PC-3 (cell line): Measurements from ENCODE around the gene KPNA2. TPM values are rescaled to one million over a fixed set of nuclear protein-coding genes. Genes with fewer than 3 reads are reported as not detected.
"Not testable (repeated sequence)": the region's sequence is repeated elsewhere in the genome, so short reads cannot be mapped to it uniquely, and the experiment has no call there.

Experiments
- ATAC-seq: fragments of 200-7000 bp; cut with Tn5 transposase; 2 replicates; pipeline ENCODE4 v1.9.1; 2020; ENCODE audit warnings: mild to moderate bottlenecking, moderate library complexity
- BruUV-seq: library from RNA; stranded (reverse); fragments of 400-500 nt; replicated peaks from 2 replicates; lab custom pipeline; 2021; lab: Mats Ljungman, UMichigan
- CTCF ChIA-PET: fragments of 300-600 bp; sonication (Branson Sonifier 250); formaldehyde crosslinking; loops from one replicate; lab custom pipeline; 2022; ENCODE audit warnings: antibody characterized with exemption; lab: Charles Lee
- POLR2A ChIA-PET: fragments of 300-600 bp; sonication (Branson Sonifier 250); formaldehyde crosslinking; loops from one replicate; lab custom pipeline; 2022; ENCODE audit warnings: antibody characterized with exemption; ENCODE audit not compliant: unreplicated experiment; lab: Charles Lee
- DNase-seq: peaks from one replicate; pipeline ENCODE4 v3.0.0-alpha.2; 2015
- H2AFZ ChIP-seq: fragments of 300-600 bp; sonication (generic); 2 replicates; pipeline ENCODE4 v1.6.0; 2016; ENCODE audit warnings: antibody characterized with exemption, low read length
- H3F3A ChIP-seq: fragments of 300-600 bp; sonication (generic); one replicate; pipeline ENCODE4 v1.6.0; 2017; ENCODE audit warnings: antibody characterized with exemption, low read length, control low read depth, mild to moderate bottlenecking; ENCODE audit not compliant: unreplicated experiment
- H3K27ac ChIP-seq: fragments of 300-600 bp; sonication (generic); 2 replicates; pipeline ENCODE4 v1.5.1; 2016; ENCODE audit warnings: mild to moderate bottlenecking, low read length
- H3K27me3 ChIP-seq: fragments of 300-600 bp; sonication (generic); 2 replicates; pipeline ENCODE4 v1.6.1; 2016; ENCODE audit warnings: low read length, mixed read lengths
- H3K36me3 ChIP-seq: fragments of 300-600 bp; sonication (generic); 2 replicates; pipeline ENCODE4 v1.6.1; 2016; ENCODE audit warnings: low read depth, mixed run types, low read length, mixed read lengths
- H3K4me1 ChIP-seq: fragments of 300-600 bp; sonication (generic); 2 replicates; pipeline ENCODE4 v1.5.1; 2016; ENCODE audit warnings: low read length; ENCODE audit not compliant: insufficient read depth
- H3K4me2 ChIP-seq: fragments of 300-600 bp; sonication (generic); 2 replicates; pipeline ENCODE4 v1.6.0; 2016; ENCODE audit warnings: low read length
- H3K4me3 ChIP-seq: fragments of 300-600 bp; sonication (generic); 2 replicates; pipeline ENCODE4 v1.5.1; 2016; ENCODE audit warnings: mild to moderate bottlenecking, low read length, mixed read lengths
- H3K79me2 ChIP-seq: fragments of 300-600 bp; sonication (generic); 2 replicates; pipeline ENCODE4 v1.6.1; 2017; ENCODE audit warnings: low read length, mixed read lengths
- H3K9ac ChIP-seq: fragments of 300-600 bp; sonication (generic); 2 replicates; pipeline ENCODE4 v1.6.0; 2016; ENCODE audit warnings: mild to moderate bottlenecking, low read length
- H3K9me2 ChIP-seq: fragments of 300-600 bp; sonication (generic); replicated peaks from 2 replicates; pipeline ENCODE4 v1.6.1; 2016; ENCODE audit warnings: mixed run types, low read length, mixed read lengths
- H3K9me3 ChIP-seq: fragments of 300-600 bp; sonication (generic); 2 replicates; pipeline ENCODE4 v1.6.1; 2016; ENCODE audit warnings: low read length, mixed read lengths
- H4K20me1 ChIP-seq: fragments of 300-600 bp; sonication (generic); 2 replicates; pipeline ENCODE4 v1.6.1; 2016; ENCODE audit warnings: low read length, mixed read lengths
- EZH2 ChIP-seq: fragments of 300-600 bp; sonication (generic); IDR thresholded peaks from one replicate; pipeline ENCODE4 v1.6.1; 2017; ENCODE audit warnings: antibody characterized with exemption, mild to moderate bottlenecking, low read length; ENCODE audit not compliant: unreplicated experiment
- EZH2phosphoT487 ChIP-seq: fragments of 300-600 bp; sonication (generic); IDR thresholded peaks from 2 replicates; pipeline ENCODE4 v1.6.1; 2018; ENCODE audit warnings: mild to moderate bottlenecking, antibody characterized with exemption, low read length, borderline replicate concordance
- intact Hi-C: fragments of 100-400 bp; cut with micrococcal nuclease; formaldehyde crosslinking; loops from 2 replicates; pipeline ENCODE4 v1.9.0; 2023
- total RNA-seq: library from RNA; depleted of rRNA; stranded (reverse); fragments of >200 nt; gene quantifications from 2 replicates; pipeline ENCODE4 v1.2.3, GENCODE V29; 2014
- TF ChIP-seq, protein P1 (sequence below): fragments of 300-600 bp; sonication (generic); conservative IDR thresholded peaks from 2 replicates; pipeline ENCODE4 v1.5.1; 2017; ENCODE audit warnings: antibody characterized with exemption, low read depth, mild to moderate bottlenecking, low read length

The KPNA2 gene
- total RNA-seq, 1 experiment from 2014 or later = 288 TPM

DNA sequence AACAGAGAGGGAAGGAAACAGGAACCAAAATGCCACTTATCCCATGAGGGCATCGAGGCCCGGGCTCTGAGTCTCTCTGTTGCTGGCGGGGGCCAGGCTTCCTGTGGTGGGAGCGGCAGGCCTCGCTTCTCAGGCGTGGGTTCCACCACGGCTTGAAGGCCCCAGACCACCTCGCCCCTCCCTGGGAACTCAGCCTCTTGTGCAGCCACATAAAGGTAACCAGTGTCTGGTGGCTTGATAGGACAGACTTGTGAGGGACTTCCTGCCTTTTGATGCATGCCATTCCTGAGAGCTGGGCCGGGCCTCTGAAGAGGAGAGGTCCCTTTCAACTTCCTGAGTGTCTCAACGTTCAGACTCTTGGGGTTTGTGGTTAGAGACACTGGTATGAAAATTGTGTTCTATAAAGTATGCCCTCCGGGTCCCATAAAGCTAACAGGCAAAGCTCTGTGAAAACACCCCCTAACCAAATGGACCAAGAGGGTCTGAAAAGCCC, 51.6 kb downstream of the KPNA2 start:
- BruUV-seq, H4K20me1 ChIP-seq, intact Hi-C loops, H2AFZ ChIP-seq, H3K27me3 ChIP-seq, DNase-seq, H3K9me2 ChIP-seq, H3K79me2 ChIP-seq, H3K27ac ChIP-seq, H3K9me3 ChIP-seq, H3K36me3 ChIP-seq, ATAC-seq, CTCF ChIA-PET, H3K4me1 ChIP-seq, H3K4me2 ChIP-seq, H3F3A ChIP-seq, H3K9ac ChIP-seq, H3K4me3 ChIP-seq: not testable (repeated sequence)
- POLR2A ChIA-PET = interaction anchor here (0.7 kb wide), 1 partner anchor 159 kb away, joined by 17 read pairs; no protein-coding TSS in a partner anchor

DNA sequence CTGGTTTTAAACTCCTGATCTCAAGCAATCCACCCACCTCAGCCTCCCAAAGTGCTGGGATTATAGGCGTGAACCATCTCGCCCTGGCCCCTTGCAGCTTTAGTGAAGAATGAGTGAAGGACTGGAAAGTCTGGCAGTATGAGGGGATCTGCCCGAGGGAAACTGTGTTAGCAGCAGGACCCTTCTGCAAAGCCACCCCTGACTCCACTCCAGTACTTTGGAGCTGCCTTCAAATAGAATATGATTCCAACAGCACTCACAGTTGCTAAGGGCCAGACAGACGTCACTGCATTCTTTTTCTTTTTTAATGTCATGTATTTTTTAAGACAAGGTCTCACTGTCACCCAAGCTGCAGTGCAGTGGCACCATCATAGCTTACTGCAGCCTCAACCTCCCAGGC, 52.3 kb downstream of the KPNA2 start:
- BruUV-seq = no TSS peak
- no peak overlapping the region for H3K4me2 ChIP-seq
- no peak overlapping the region for H3K4me3 ChIP-seq
- no peaks in the 10 kb centered on the region for H3K9me2 ChIP-seq
- H4K20me1 ChIP-seq = no peaks in the 10 kb centered on the region
- no peaks in the 10 kb centered on the region for H3K27me3 ChIP-seq
- H3K9me3 ChIP-seq = no peaks in the 10 kb centered on the region
- no peaks in the 10 kb centered on the region for H3K4me1 ChIP-seq
- no peaks in the 10 kb centered on the region for H3F3A ChIP-seq
- intact Hi-C loops = no loop called here
- no peak overlapping the region for H3K27ac ChIP-seq
- ChIA-PET POLR2A (no interaction called here), CTCF (no interaction called here)
- no peaks in the 10 kb centered on the region for H3K79me2 ChIP-seq
- no peak overlapping the region for H3K9ac ChIP-seq
- TF ChIP-seq EZH2 (no peak), EZH2phosphoT487 (no peak)
- TF ChIP-seq, protein P1, sequence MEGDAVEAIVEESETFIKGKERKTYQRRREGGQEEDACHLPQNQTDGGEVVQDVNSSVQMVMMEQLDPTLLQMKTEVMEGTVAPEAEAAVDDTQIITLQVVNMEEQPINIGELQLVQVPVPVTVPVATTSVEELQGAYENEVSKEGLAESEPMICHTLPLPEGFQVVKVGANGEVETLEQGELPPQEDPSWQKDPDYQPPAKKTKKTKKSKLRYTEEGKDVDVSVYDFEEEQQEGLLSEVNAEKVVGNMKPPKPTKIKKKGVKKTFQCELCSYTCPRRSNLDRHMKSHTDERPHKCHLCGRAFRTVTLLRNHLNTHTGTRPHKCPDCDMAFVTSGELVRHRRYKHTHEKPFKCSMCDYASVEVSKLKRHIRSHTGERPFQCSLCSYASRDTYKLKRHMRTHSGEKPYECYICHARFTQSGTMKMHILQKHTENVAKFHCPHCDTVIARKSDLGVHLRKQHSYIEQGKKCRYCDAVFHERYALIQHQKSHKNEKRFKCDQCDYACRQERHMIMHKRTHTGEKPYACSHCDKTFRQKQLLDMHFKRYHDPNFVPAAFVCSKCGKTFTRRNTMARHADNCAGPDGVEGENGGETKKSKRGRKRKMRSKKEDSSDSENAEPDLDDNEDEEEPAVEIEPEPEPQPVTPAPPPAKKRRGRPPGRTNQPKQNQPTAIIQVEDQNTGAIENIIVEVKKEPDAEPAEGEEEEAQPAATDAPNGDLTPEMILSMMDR = no peak
- H3K36me3 ChIP-seq = no peaks in the 10 kb centered on the region
- ATAC-seq (no peak), DNase-seq (no peak)
- H2AFZ ChIP-seq = no peak overlapping the region

DNA sequence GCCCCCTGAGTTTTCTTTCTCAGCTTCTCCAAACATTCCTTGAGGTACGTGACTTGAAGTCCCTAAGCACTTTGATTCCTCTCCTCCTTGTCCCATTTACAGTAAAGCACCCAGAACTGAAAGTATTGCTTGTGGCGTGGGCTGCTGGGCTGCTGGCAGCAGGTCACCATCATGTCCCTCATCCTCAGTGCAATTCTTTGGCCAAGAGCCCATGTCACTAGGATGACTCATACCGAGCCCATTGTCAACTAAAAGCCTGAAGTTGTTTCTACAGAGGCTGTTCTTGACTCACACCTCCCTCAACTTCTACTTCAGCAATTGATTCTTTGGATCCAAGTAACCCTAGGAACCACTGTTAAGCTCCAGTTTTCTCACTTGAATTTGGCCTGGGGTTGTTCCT, 54.3 kb downstream of the KPNA2 start:
- intact Hi-C loops = no loop called here
- DNase-seq (peak; percentile 84), ATAC-seq (peak; percentile 60)
- Histone ChIP-seq H3K36me3 (no peaks in the 10 kb centered on the region), H3K4me3 (no peak overlapping the region), H3K4me2 (no peak overlapping the region), H3K9ac (no peak overlapping the region), H3K4me1 (no peaks in the 10 kb centered on the region), H2AFZ (no peak overlapping the region), H4K20me1 (no peaks in the 10 kb centered on the region), H3K9me3 (no peaks in the 10 kb centered on the region), H3F3A (no peaks in the 10 kb centered on the region), H3K27me3 (no peaks in the 10 kb centered on the region), H3K79me2 (no peaks in the 10 kb centered on the region), H3K9me2 (no peaks in the 10 kb centered on the region), H3K27ac (no peak overlapping the region)
- TF ChIP-seq EZH2 (no peak), EZH2phosphoT487 (no peak)
- TF ChIP-seq, protein P1 = no peak
- CTCF ChIA-PET = no interaction called here
- POLR2A ChIA-PET = no interaction called here
- no TSS peak for BruUV-seq
